K562 (cell line): ENCODE results near the gene UBE2M. TPM values are rescaled to one million over a fixed set of nuclear protein-coding genes. Genes with fewer than 3 reads are reported as not detected.

Experiments used
- CC2D1A ChIP-seq: fragments of 450-650 bp; IDR thresholded peaks from 2 replicates; pipeline ENCODE4 v1.6.1; 2017; ENCODE audit warnings: mild to moderate bottlenecking
- CREB1 ChIP-seq, 2 experiments: sonication (generic) in 1 of 2; formaldehyde crosslinking in 1 of 2; IDR thresholded peaks; 2 replicates each; pipeline versions ENCODE4 v1.6.1 to v1.8.0; 2012 to 2022; ENCODE audit warnings: inconsistent platforms in 1 of 2, mild to moderate bottlenecking in 1 of 2, missing genetic modification reagents in 1 of 2, moderate library complexity in 1 of 2
- DACH1 ChIP-seq: fragments of 450-650 bp; IDR thresholded peaks from 2 replicates; pipeline ENCODE4 v1.6.1; 2018; ENCODE audit not compliant: partially characterized antibody
- ELF1 ChIP-seq: fragments of 200-800 bp; sonication (Bioruptor generic); IDR thresholded peaks from 2 replicates; pipeline ENCODE4 v1.6.1; 2016; ENCODE audit warnings: missing genetic modification characterization, missing compliant biosample characterization
- ETV6 ChIP-seq, 3 experiments: fragments of 150-350 bp in 1 of 3; sonication (generic) in 1 of 3; formaldehyde crosslinking in 1 of 3; IDR thresholded peaks; 2 replicates each; pipeline versions ENCODE4 v1.6.1 to v1.8.0; 2014 to 2022; ENCODE audit warnings: borderline replicate concordance in 2 of 3, low read depth in 2 of 3, antibody characterized with exemption in 1 of 3, low read length in 1 of 3, mild to moderate bottlenecking in 1 of 3, missing genetic modification reagents in 1 of 3
- GABPB1 ChIP-seq: sonication (generic); formaldehyde crosslinking; IDR thresholded peaks from 2 replicates; pipeline ENCODE4 v1.8.0; 2022; ENCODE audit warnings: mild to moderate bottlenecking, missing genetic modification reagents
- MYBL2 ChIP-seq, 2 experiments: fragments of 450-650 bp in 1 of 2; sonication (generic) in 1 of 2; formaldehyde crosslinking in 1 of 2; IDR thresholded peaks; 2 replicates each; pipeline versions ENCODE4 v1.6.1 to v1.8.1; 2017 to 2022; ENCODE audit warnings: borderline replicate concordance in 1 of 2, inconsistent platforms in 1 of 2, low read depth in 1 of 2, mild to moderate bottlenecking in 1 of 2, missing genetic modification reagents in 1 of 2, moderate library complexity in 1 of 2
- MYNN ChIP-seq, 2 experiments: sonication (generic); formaldehyde crosslinking in 1 of 2; IDR thresholded peaks; 2 replicates each; pipeline versions ENCODE4 v1.5.0 to v1.6.1; 2016 to 2020; ENCODE audit warnings: antibody characterized with exemption in 1 of 2, missing genetic modification reagents in 1 of 2
- POLR2B ChIP-seq: fragments of 450-650 bp; IDR thresholded peaks from 2 replicates; pipeline ENCODE4 v1.6.1; 2018; ENCODE audit warnings: low read depth; ENCODE audit not compliant: partially characterized antibody
- POLR2G ChIP-seq: fragments of 200-400 bp; formaldehyde crosslinking; IDR thresholded peaks from 2 replicates; pipeline ENCODE4 v1.6.1; 2017; ENCODE audit warnings: low read depth, mild to moderate bottlenecking, antibody characterized with exemption, low read length, moderate library complexity
- RBFOX2 ChIP-seq: fragments of 200-400 bp; formaldehyde crosslinking; IDR thresholded peaks from 2 replicates; pipeline ENCODE4 v1.6.1; 2017; ENCODE audit warnings: low read depth, mild to moderate bottlenecking, low read length, moderate library complexity
- SLC30A9 ChIP-seq: fragments of 250-450 bp; sonication (Bioruptor Pico); IDR thresholded peaks from 2 replicates; pipeline ENCODE4 v1.8.0; 2022; ENCODE audit warnings: mild to moderate bottlenecking, moderate library complexity
- SUPT5H ChIP-seq: fragments of 450-650 bp; IDR thresholded peaks from 2 replicates; pipeline ENCODE4 v1.6.1; 2016
- TAF15 ChIP-seq: fragments of 200-400 bp; formaldehyde crosslinking; IDR thresholded peaks from 2 replicates; pipeline ENCODE4 v1.6.1; 2017; ENCODE audit warnings: mild to moderate bottlenecking, low read depth, low read length, moderate library complexity
- THRAP3 ChIP-seq: fragments of 450-650 bp; IDR thresholded peaks from 2 replicates; pipeline ENCODE4 v1.6.1; 2016; ENCODE audit warnings: mild to moderate bottlenecking, inconsistent platforms, borderline replicate concordance
- ZKSCAN3 ChIP-seq: fragments of 250-450 bp; sonication (Bioruptor Pico); IDR thresholded peaks from 2 replicates; pipeline ENCODE4 v1.4.0; 2020
- ZNF263 ChIP-seq: sonication (generic); formaldehyde crosslinking; IDR thresholded peaks from 2 replicates; pipeline ENCODE4 v1.8.0; 2022; ENCODE audit warnings: mild to moderate bottlenecking, missing genetic modification reagents, borderline replicate concordance
- ZNF274 ChIP-seq: IDR thresholded peaks from 2 replicates; pipeline ENCODE4 v1.6.1; 2011; ENCODE audit warnings: low read depth, mild to moderate bottlenecking, low read length, moderate library complexity, borderline replicate concordance
- ZNF717 ChIP-seq: fragments of 250-450 bp; sonication (Bioruptor Pico); IDR thresholded peaks from 2 replicates; pipeline ENCODE4 v1.5.0; 2021
- ZNF76 ChIP-seq: fragments of 250-450 bp; sonication (Bioruptor Pico); IDR thresholded peaks from 2 replicates; pipeline ENCODE4 v1.4.0; 2020; ENCODE audit warnings: mild to moderate bottlenecking, moderate library complexity, borderline replicate concordance
- ZNF79 ChIP-seq: fragments of 250-450 bp; sonication (Bioruptor Pico); IDR thresholded peaks from 2 replicates; pipeline ENCODE4 v1.4.0; 2020; ENCODE audit warnings: low read depth, mild to moderate bottlenecking, moderate library complexity
- ZZZ3 ChIP-seq: fragments of 450-650 bp; IDR thresholded peaks from 2 replicates; pipeline ENCODE4 v1.6.1; 2016; ENCODE audit warnings: antibody characterized with exemption, mild to moderate bottlenecking, moderate library complexity
- polyA plus RNA-seq, 8 experiments: library from polyadenylated mRNA; depleted of rRNA in 4 of 8; stranded (reverse) in 5 of 8; unstranded in 3 of 8; fragments of >200 nt; fragmentation: Nextera tagmentation in 2 of 8; fragmentation: Illumina TruSeq in 1 of 8; extraction: Ambion mirVana in 2 of 8; extraction: Trizol in 1 of 8; gene quantifications; 2 replicates each; pipeline versions ENCODE4 v1.2.1 to v1.2.3, GENCODE V29; 2011 to 2014; ENCODE audit warnings: inconsistent platforms in 1 of 8, missing spikeins in 1 of 8
- total RNA-seq, 7 experiments: library from RNA; depleted of rRNA in 6 of 7; stranded (reverse); fragments of >200 nt in 6 of 7; fragmentation: Illumina TruSeq in 2 of 7; extraction: Trizol in 2 of 7; gene quantifications; 2 replicates each; pipeline versions ENCODE4 v1.2.1 to v1.2.3, GENCODE V29; 2011 to 2021; ENCODE audit warnings: low replicate concordance in 1 of 7
- TF ChIP-seq, protein P1 (sequence below): fragments of 250-450 bp; sonication (Bioruptor Pico); IDR thresholded peaks from 2 replicates; pipeline ENCODE4 v1.4.0; 2020; ENCODE audit warnings: mild to moderate bottlenecking, moderate library complexity
- TF ChIP-seq, protein P2 (sequence below): fragments of 450-650 bp; formaldehyde crosslinking; IDR thresholded peaks from 2 replicates; pipeline ENCODE4 v1.4.0; 2022; ENCODE audit warnings: missing genetic modification characterization

Gene UBE2M
- total and polyA plus RNA-seq, 9 of the 15 experiments (the other 6 are each of a cell fraction or from before 2014, with no cell fraction given): 0.92 to 163 (median 85.7) TPM

DNA sequence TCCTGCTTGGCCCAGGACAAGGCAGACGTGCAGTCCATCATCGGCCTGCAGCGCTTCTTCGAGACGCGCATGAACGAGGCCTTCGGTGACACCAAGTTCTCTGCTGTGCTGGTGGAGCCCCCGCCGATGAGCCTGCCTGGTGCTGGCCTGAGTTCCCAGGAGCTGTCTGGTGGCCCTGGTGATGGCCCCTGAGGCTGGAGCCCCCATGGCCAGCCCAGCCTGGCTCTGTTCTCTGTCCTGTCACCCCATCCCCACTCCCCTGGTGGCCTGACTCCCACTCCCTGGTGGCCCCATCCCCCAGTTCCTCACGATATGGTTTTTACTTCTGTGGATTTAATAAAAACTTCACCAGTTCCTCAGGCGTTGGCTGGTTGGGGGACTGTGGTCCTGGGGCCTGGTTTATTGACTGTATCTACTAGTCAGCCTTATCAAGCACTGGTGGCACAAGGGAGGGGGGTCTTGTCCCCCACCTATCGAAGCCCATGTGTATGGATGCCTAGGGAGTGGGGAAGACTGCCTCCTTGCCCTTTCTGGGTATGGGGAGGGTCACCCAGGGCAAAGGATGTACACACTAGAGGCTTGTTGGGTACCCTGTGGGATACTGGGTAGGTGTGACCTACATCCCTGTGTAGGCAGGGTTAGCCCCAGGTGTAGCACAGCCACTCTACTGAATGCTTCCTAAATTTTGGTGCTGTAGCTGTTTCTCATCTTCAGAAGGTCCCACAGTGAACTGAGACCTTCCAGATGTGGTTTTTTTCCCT lies 7.9 kb downstream of the UBE2M start (continued):
- TF ChIP-seq, protein P1, sequence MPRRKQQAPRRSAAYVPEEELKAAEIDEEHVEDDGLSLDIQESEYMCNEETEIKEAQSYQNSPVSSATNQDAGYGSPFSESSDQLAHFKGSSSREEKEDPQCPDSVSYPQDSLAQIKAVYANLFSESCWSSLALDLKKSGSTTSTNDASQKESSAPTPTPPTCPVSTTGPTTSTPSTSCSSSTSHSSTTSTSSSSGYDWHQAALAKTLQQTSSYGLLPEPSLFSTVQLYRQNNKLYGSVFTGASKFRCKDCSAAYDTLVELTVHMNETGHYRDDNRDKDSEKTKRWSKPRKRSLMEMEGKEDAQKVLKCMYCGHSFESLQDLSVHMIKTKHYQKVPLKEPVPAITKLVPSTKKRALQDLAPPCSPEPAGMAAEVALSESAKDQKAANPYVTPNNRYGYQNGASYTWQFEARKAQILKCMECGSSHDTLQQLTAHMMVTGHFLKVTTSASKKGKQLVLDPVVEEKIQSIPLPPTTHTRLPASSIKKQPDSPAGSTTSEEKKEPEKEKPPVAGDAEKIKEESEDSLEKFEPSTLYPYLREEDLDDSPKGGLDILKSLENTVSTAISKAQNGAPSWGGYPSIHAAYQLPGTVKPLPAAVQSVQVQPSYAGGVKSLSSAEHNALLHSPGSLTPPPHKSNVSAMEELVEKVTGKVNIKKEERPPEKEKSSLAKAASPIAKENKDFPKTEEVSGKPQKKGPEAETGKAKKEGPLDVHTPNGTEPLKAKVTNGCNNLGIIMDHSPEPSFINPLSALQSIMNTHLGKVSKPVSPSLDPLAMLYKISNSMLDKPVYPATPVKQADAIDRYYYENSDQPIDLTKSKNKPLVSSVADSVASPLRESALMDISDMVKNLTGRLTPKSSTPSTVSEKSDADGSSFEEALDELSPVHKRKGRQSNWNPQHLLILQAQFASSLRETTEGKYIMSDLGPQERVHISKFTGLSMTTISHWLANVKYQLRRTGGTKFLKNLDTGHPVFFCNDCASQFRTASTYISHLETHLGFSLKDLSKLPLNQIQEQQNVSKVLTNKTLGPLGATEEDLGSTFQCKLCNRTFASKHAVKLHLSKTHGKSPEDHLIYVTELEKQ (CRISPR knock-in tag): no peak
- TF ChIP-seq ELF1 (tag) (no peak), ZNF717 (CRISPR knock-in tag) (no peak), POLR2G (peak; percentile 65), TAF15 (no peak), SUPT5H (peak; percentile 23), CREB1 (IDR thresholded peaks at IDR 0.05) (no peak), CREB1 (CRISPR knock-in tag; IDR thresholded peaks at IDR 0.05) (0 out of 2 replicates have a peak, but pooled peaks have one; percentile 16), ZNF76 (CRISPR knock-in tag) (no peak), ZNF79 (CRISPR knock-in tag) (no peak), ZNF274 (no peak), ZZZ3 (no peak), RBFOX2 (peak; percentile 68), THRAP3 (no peak), MYNN (IDR thresholded peaks at IDR 0.05) (0 out of 2 replicates have a peak, but pooled peaks have one; percentile 19), MYNN (CRISPR knock-in tag; IDR thresholded peaks at IDR 0.05) (no peak), GABPB1 (CRISPR knock-in tag) (no peak), ZKSCAN3 (CRISPR knock-in tag) (no peak), POLR2B (peak; percentile 13), CC2D1A (no peak), ZNF263 (CRISPR knock-in tag) (no peak), SLC30A9 (CRISPR knock-in tag) (no peak), MYBL2 (IDR thresholded peaks at IDR 0.05; ENCODE audit: low read depth) (no peak), MYBL2 (CRISPR knock-in tag; IDR thresholded peaks at IDR 0.05; ENCODE audit: borderline replicate concordance) (no peak), DACH1 (no peak), ETV6 (IDR thresholded peaks at IDR 0.05; ENCODE audit: borderline replicate concordance in 1 of 2, low read depth in 2 of 2, low read length in 1 of 2) (no peak), ETV6 (CRISPR knock-in tag; IDR thresholded peaks at IDR 0.05; ENCODE audit: borderline replicate concordance) (no peak)
- TF ChIP-seq, protein P2, sequence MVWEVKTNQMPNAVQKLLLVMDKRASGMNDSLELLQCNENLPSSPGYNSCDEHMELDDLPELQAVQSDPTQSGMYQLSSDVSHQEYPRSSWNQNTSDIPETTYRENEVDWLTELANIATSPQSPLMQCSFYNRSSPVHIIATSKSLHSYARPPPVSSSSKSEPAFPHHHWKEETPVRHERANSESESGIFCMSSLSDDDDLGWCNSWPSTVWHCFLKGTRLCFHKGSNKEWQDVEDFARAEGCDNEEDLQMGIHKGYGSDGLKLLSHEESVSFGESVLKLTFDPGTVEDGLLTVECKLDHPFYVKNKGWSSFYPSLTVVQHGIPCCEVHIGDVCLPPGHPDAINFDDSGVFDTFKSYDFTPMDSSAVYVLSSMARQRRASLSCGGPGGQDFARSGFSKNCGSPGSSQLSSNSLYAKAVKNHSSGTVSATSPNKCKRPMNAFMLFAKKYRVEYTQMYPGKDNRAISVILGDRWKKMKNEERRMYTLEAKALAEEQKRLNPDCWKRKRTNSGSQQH: no peak
